ENCODE data around the gene INSIG2. TPM values are rescaled to one million over a fixed set of nuclear protein-coding genes. Genes with fewer than 3 reads are reported as not detected.

The INSIG2 gene
- total RNA-seq, 1 experiment from 2014 or later: 36.1 TPM

GRCh38 chr2:118150294-118150693 lies 62.0 kb downstream of the INSIG2 start:
- no peak for DNase-seq (ENCODE audit: low read depth)
- in situ Hi-C loops (cut with HindIII; ENCODE audit: low pct_unique_long_range_greater_than_20kb, low sequenced_read_pairs): no loop called here

GRCh38 chr2:118151831-118152230 lies 63.6 kb downstream of the INSIG2 start:
- DNase-seq (ENCODE audit: low read depth): no peak
- in situ Hi-C loops (cut with HindIII; ENCODE audit: low pct_unique_long_range_greater_than_20kb, low sequenced_read_pairs): no loop called here

DNA sequence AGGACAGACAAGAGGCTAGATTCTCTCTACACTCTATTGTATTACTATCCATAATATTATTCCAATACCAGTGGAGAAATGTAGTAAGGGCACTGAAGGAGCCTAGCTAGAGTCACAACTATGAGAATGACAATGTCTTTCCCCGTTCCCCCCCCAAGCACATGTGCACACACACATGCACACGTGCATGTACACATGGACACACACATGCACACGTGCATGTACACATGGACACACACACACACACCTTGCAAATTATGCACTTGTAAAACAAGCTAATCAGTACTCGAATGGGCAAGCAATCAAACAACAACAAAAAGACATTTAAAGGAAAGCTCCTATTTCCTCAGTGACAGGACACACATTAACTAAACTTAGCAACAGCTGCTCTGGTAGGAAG lies 65.2 kb downstream of the INSIG2 start:
- in situ Hi-C loops (cut with HindIII; ENCODE audit: low pct_unique_long_range_greater_than_20kb, low sequenced_read_pairs): no loop called here
- no peak for DNase-seq (ENCODE audit: low read depth)

DNA sequence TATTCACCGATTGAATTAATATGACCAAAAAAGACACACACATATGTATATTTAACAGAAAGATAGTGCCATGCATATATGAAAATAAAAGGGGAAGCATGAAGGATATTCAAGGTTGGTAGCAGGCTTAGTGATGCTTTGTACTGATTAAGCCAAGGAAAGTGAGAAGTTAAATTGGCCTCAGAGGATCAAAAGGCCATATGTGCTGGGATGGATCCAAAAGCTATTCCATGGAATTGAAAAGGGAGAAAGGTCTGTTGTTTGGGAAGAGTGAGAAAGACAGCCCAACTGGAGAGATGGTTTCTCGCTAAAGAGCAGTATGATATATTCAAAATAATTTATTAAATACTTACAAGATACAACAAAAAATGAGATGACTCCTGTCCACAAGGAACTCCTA lies 65.9 kb downstream of the INSIG2 start:
- in situ Hi-C loops (cut with HindIII; ENCODE audit: low pct_unique_long_range_greater_than_20kb, low sequenced_read_pairs): no loop called here

More for the DNA sequence above, 65.9 kb downstream of the INSIG2 start:
- no peak for DNase-seq (ENCODE audit: low read depth)

Other genes with a start within 250 kb of the INSIG2 start
- gene CCDC93, start 74.4 kb upstream of the INSIG2 start, total RNA-seq (2014; rRNA removed; shearing (Covaris generic); ENCODE audit: low replicate concordance): 8.5 and 9.3 TPM in 2 replicates

Measured in Caki2 (cell line).